HUES48 (cell line): ENCODE data around the gene GNG11.

ENCODE experiments used
- H3K27ac ChIP-seq: one replicate; pipeline ENCODE4 v1.7.0; 2013; ENCODE audit warnings: low read depth, low read length, inconsistent platforms
- H3K27me3 ChIP-seq: 2 replicates; pipeline ENCODE4 v1.6.1; 2013; ENCODE audit warnings: mild to moderate bottlenecking, low read length; ENCODE audit not compliant: control insufficient read depth, insufficient read depth
- H3K36me3 ChIP-seq: 2 replicates; pipeline ENCODE4 v1.6.1; 2013; ENCODE audit warnings: low read length; ENCODE audit not compliant: control insufficient read depth, insufficient read depth
- H3K4me1 ChIP-seq: 2 replicates; pipeline ENCODE4 v1.6.1; 2013; ENCODE audit warnings: mild to moderate bottlenecking, low read length; ENCODE audit not compliant: control insufficient read depth, insufficient read depth
- H3K4me3 ChIP-seq: 2 replicates; pipeline ENCODE4 v1.5.1; 2013; ENCODE audit warnings: mild to moderate bottlenecking, low read depth, low read length
- H3K9ac ChIP-seq: 2 replicates; pipeline ENCODE4 v1.6.1; 2013; ENCODE audit warnings: mild to moderate bottlenecking, low read depth, low read length, moderate library complexity
- H3K9me3 ChIP-seq: 2 replicates; pipeline ENCODE4 v1.6.1; 2013; ENCODE audit warnings: low read length; ENCODE audit not compliant: control insufficient read depth, insufficient read depth

The GNG11 gene

GRCh38 chr7:93948873-93949272, 27.3 kb downstream of the GNG11 start:
- no peaks in the 10 kb centered on the region for H3K9me3 ChIP-seq
- no peak overlapping the region for H3K27ac ChIP-seq
- no peaks in the 10 kb centered on the region for H3K36me3 ChIP-seq
- no peak overlapping the region for H3K9ac ChIP-seq
- peaks cover 5% of the 10 kb centered on the region; the same call in 1 of the 2 replicates for H3K4me1 ChIP-seq
- no peaks in the 10 kb centered on the region for H3K27me3 ChIP-seq
- no peak overlapping the region for H3K4me3 ChIP-seq

- H3K9me3 ChIP-seq: no peaks in the 10 kb centered on the region
- no peaks in the 10 kb centered on the region for H3K27me3 ChIP-seq
- H3K27ac ChIP-seq: no peak overlapping the region
- H3K9ac ChIP-seq: no peak overlapping the region
- peaks cover 5% of the 10 kb centered on the region; the same call in 1 of the 2 replicates for H3K4me1 ChIP-seq
- no peaks in the 10 kb centered on the region for H3K36me3 ChIP-seq
- no peak overlapping the region for H3K4me3 ChIP-seq
Observed at GRCh38 chr7:93949423-93949822, 27.9 kb downstream of the GNG11 start.

- Histone ChIP-seq H3K9me3 (no peaks in the 10 kb centered on the region), H3K9ac (no peak overlapping the region), H3K4me1 (peaks cover under 1% of the 10 kb centered on the region; the same call in 1 of the 2 replicates), H3K27me3 (no peaks in the 10 kb centered on the region), H3K27ac (no peak overlapping the region), H3K4me3 (no peak overlapping the region), H3K36me3 (no peaks in the 10 kb centered on the region)
Observed at GRCh38 chr7:93955304-93955703, 33.8 kb downstream of the GNG11 start.

- Histone ChIP-seq H3K4me3 (no peak overlapping the region), H3K9ac (no peak overlapping the region), H3K36me3 (no peaks in the 10 kb centered on the region), H3K27me3 (no peaks in the 10 kb centered on the region), H3K9me3 (no peaks in the 10 kb centered on the region), H3K27ac (no peak overlapping the region), H3K4me1 (no peaks in the 10 kb centered on the region)
Observed at GRCh38 chr7:93957767-93958166, 36.2 kb downstream of the GNG11 start.

GRCh38 chr7:93958216-93958615, 36.7 kb downstream of the GNG11 start:
- Histone ChIP-seq H3K36me3 (no peaks in the 10 kb centered on the region), H3K27ac (no peak overlapping the region), H3K4me1 (no peaks in the 10 kb centered on the region), H3K9ac (no peak overlapping the region), H3K27me3 (no peaks in the 10 kb centered on the region), H3K4me3 (no peak overlapping the region), H3K9me3 (no peaks in the 10 kb centered on the region)

- H3K9me3 ChIP-seq: no peaks in the 10 kb centered on the region
- H3K9ac ChIP-seq: no peak overlapping the region
- H3K4me1 ChIP-seq: no peaks in the 10 kb centered on the region
- no peak overlapping the region for H3K27ac ChIP-seq
- no peak overlapping the region for H3K4me3 ChIP-seq
- H3K27me3 ChIP-seq: no peaks in the 10 kb centered on the region
- H3K36me3 ChIP-seq: no peaks in the 10 kb centered on the region
Observed at GRCh38 chr7:93958651-93959050, 37.1 kb downstream of the GNG11 start.

GRCh38 chr7:93960986-93961385, 39.5 kb downstream of the GNG11 start:
- H3K36me3 ChIP-seq: no peaks in the 10 kb centered on the region
- H3K27ac ChIP-seq: no peak overlapping the region
- no peaks in the 10 kb centered on the region for H3K27me3 ChIP-seq
- H3K4me3 ChIP-seq: no peak overlapping the region
- H3K4me1 ChIP-seq: no peaks in the 10 kb centered on the region
- H3K9ac ChIP-seq: no peak overlapping the region
- no peaks in the 10 kb centered on the region for H3K9me3 ChIP-seq

GRCh38 chr7:93964262-93964661, 42.7 kb downstream of the GNG11 start:
- Histone ChIP-seq H3K9me3 (no peaks in the 10 kb centered on the region), H3K27me3 (no peaks in the 10 kb centered on the region), H3K4me3 (no peak overlapping the region), H3K9ac (no peak overlapping the region), H3K27ac (no peak overlapping the region), H3K4me1 (no peaks in the 10 kb centered on the region), H3K36me3 (no peaks in the 10 kb centered on the region)

GRCh38 chr7:93964813-93965212, 43.3 kb downstream of the GNG11 start:
- H3K4me3 ChIP-seq: no peak overlapping the region
- no peak overlapping the region for H3K9ac ChIP-seq
- H3K36me3 ChIP-seq: no peaks in the 10 kb centered on the region
- no peaks in the 10 kb centered on the region for H3K27me3 ChIP-seq
- no peak overlapping the region for H3K27ac ChIP-seq
- H3K4me1 ChIP-seq: no peaks in the 10 kb centered on the region
- H3K9me3 ChIP-seq: no peaks in the 10 kb centered on the region

- H3K4me3 ChIP-seq: no peak overlapping the region
- H3K36me3 ChIP-seq: no peaks in the 10 kb centered on the region
- H3K9ac ChIP-seq: no peak overlapping the region
- H3K27ac ChIP-seq: no peak overlapping the region
- no peaks in the 10 kb centered on the region for H3K27me3 ChIP-seq
- no peaks in the 10 kb centered on the region for H3K9me3 ChIP-seq
- H3K4me1 ChIP-seq: no peaks in the 10 kb centered on the region
Observed at GRCh38 chr7:93968911-93969620, 47.5 kb downstream of the GNG11 start.

- H3K4me1 ChIP-seq: peaks cover 19% of the 10 kb centered on the region
- H3K9ac ChIP-seq: no peak overlapping the region
- H3K36me3 ChIP-seq: no peaks in the 10 kb centered on the region
- no peaks in the 10 kb centered on the region for H3K27me3 ChIP-seq
- H3K4me3 ChIP-seq: no peak overlapping the region
- H3K9me3 ChIP-seq: no peaks in the 10 kb centered on the region
- no peak overlapping the region for H3K27ac ChIP-seq
Observed at GRCh38 chr7:93972029-93972725, 50.6 kb downstream of the GNG11 start.
